GM23338 (cell line): ENCODE results near the gene CDC42BPG. TPM values are rescaled to one million over a fixed set of nuclear protein-coding genes. Genes with fewer than 3 reads are reported as not detected.

ENCODE experiments used
- ATAC-seq: fragments of 200-7000 bp; cut with Tn5 transposase; 3 replicates; pipeline ENCODE4 v1.9.1; 2020
- DNase-seq: peaks from one replicate; pipeline ENCODE4 v3.0.0-alpha.2; 2015; ENCODE audit warnings: low spot score
- H2AFZ ChIP-seq: fragments of 200-600 bp; sonication (generic); 2 replicates; pipeline ENCODE4 v1.8.0; 2016; ENCODE audit warnings: antibody characterized with exemption, mild to moderate bottlenecking, moderate library complexity
- H3F3A ChIP-seq: fragments of 200-600 bp; sonication (generic); replicated peaks from 2 replicates; pipeline ENCODE4 v1.8.0; 2017; ENCODE audit warnings: antibody characterized with exemption, mixed run types, low read depth
- H3K27ac ChIP-seq: fragments of 200-600 bp; sonication (generic); 2 replicates; pipeline ENCODE4 v1.6.1; 2016; ENCODE audit warnings: low read depth
- H3K27me3 ChIP-seq: fragments of 200-600 bp; sonication (generic); 2 replicates; pipeline ENCODE4 v1.8.0; 2016; ENCODE audit warnings: mild to moderate bottlenecking, mixed run types, moderate library complexity; ENCODE audit not compliant: insufficient read depth
- H3K36me3 ChIP-seq: fragments of 200-600 bp; sonication (generic); 2 replicates; pipeline ENCODE4 v1.8.0; 2016; ENCODE audit warnings: mild to moderate bottlenecking; ENCODE audit not compliant: insufficient read depth
- H3K4me1 ChIP-seq: fragments of 200-600 bp; sonication (generic); 2 replicates; pipeline ENCODE4 v1.8.0; 2016; ENCODE audit warnings: mild to moderate bottlenecking, moderate library complexity; ENCODE audit not compliant: insufficient read depth
- H3K4me2 ChIP-seq: fragments of 200-600 bp; sonication (generic); 2 replicates; pipeline ENCODE4 v1.7.1; 2017; ENCODE audit warnings: mixed run types
- H3K4me3 ChIP-seq: fragments of 200-600 bp; sonication (generic); 2 replicates; pipeline ENCODE4 v1.6.1; 2016; ENCODE audit warnings: mixed run types
- H3K79me2 ChIP-seq: fragments of 200-600 bp; sonication (generic); replicated peaks from 2 replicates; pipeline ENCODE4 v1.8.0; 2017; ENCODE audit warnings: mild to moderate bottlenecking; ENCODE audit not compliant: insufficient read depth
- H3K9me2 ChIP-seq: fragments of 200-600 bp; sonication (generic); 2 replicates; pipeline ENCODE4 v1.8.0; 2017; ENCODE audit not compliant: insufficient read depth
- H4K20me1 ChIP-seq: fragments of 200-600 bp; sonication (generic); replicated peaks from 2 replicates; pipeline ENCODE4 v1.8.0; 2017; ENCODE audit warnings: mild to moderate bottlenecking; ENCODE audit not compliant: insufficient read depth
- H3K27ac Mint-ChIP-seq: 2 replicates; pipeline ENCODE4 v1.8.0; 2020; ENCODE audit warnings: inconsistent platforms, mild to moderate bottlenecking, moderate library complexity, mixed read lengths
- H3K27me3 Mint-ChIP-seq: 3 replicates; pipeline ENCODE4 v1.8.0; 2022; ENCODE audit warnings: low read depth, mild to moderate bottlenecking, moderate library complexity, mixed read lengths, inconsistent platforms; ENCODE audit not compliant: insufficient read depth, poor library complexity
- H3K36me3 Mint-ChIP-seq: 3 replicates; pipeline ENCODE4 v1.8.0; 2021; ENCODE audit warnings: low read depth, mild to moderate bottlenecking, inconsistent platforms, moderate library complexity, mixed read lengths
- H3K4me1 Mint-ChIP-seq: 3 replicates; pipeline ENCODE4 v1.8.0; 2020; ENCODE audit warnings: mild to moderate bottlenecking, inconsistent platforms, mixed read lengths
- H3K4me3 Mint-ChIP-seq: 3 replicates; pipeline ENCODE4 v1.8.0; 2021; ENCODE audit warnings: moderate library complexity, mild to moderate bottlenecking, inconsistent platforms, mixed read lengths
- H3K9me3 Mint-ChIP-seq: 3 replicates; pipeline ENCODE4 v1.8.0; 2020; ENCODE audit warnings: moderate library complexity, mild to moderate bottlenecking, inconsistent platforms, mixed read lengths
- CREB1 ChIP-seq: fragments of 250-450 bp; sonication (Bioruptor Pico); IDR thresholded peaks from 2 replicates; pipeline ENCODE4 v1.5.0; 2020; ENCODE audit warnings: low read depth, mild to moderate bottlenecking, moderate library complexity
- EZH2 ChIP-seq: fragments of 200-600 bp; sonication (generic); IDR thresholded peaks from one replicate; pipeline ENCODE4 v1.8.0; 2017; ENCODE audit warnings: antibody characterized with exemption, mild to moderate bottlenecking, low read depth; ENCODE audit not compliant: unreplicated experiment
- EZH2phosphoT487 ChIP-seq: fragments of 200-600 bp; sonication (generic); IDR thresholded peaks from one replicate; pipeline ENCODE4 v1.8.1; 2018; ENCODE audit warnings: antibody characterized with exemption; ENCODE audit not compliant: unreplicated experiment
- NANOG ChIP-seq: IDR thresholded peaks from 2 replicates; pipeline ENCODE4 v1.6.1; 2016; ENCODE audit warnings: antibody characterized with exemption, borderline replicate concordance
- POLR2AphosphoS5 ChIP-seq: IDR thresholded peaks from 2 replicates; pipeline ENCODE4 v1.6.1; 2016; ENCODE audit warnings: antibody characterized with exemption, low read depth
- ZNF114 ChIP-seq: fragments of 250-450 bp; sonication (Bioruptor Pico); IDR thresholded peaks from 2 replicates; pipeline ENCODE4 v1.5.0; 2020; ENCODE audit warnings: mild to moderate bottlenecking, moderate library complexity
- ZNF331 ChIP-seq: fragments of 250-450 bp; sonication (Bioruptor Pico); IDR thresholded peaks from 2 replicates; pipeline ENCODE4 v1.5.0; 2020; ENCODE audit warnings: low read depth, mild to moderate bottlenecking, moderate library complexity
- ZNF462 ChIP-seq: fragments of 250-450 bp; sonication (Bioruptor Pico); IDR thresholded peaks from 2 replicates; pipeline ENCODE4 v1.5.0; 2020; ENCODE audit warnings: mild to moderate bottlenecking, moderate library complexity
- polyA plus RNA-seq: library from polyadenylated mRNA; unstranded; fragments of >200 nt; fragmentation: Nextera tagmentation; extraction: Ambion mirVana; gene quantifications from 2 replicates; pipeline ENCODE4 v1.2.1, GENCODE V29; 2016
- total RNA-seq: library from RNA; depleted of rRNA; stranded (reverse); fragments of >200 nt; shearing (Covaris generic); gene quantifications from 2 replicates; pipeline ENCODE4 v1.2.3, GENCODE V29; 2014

Gene CDC42BPG
- total and polyA plus RNA-seq, 2 experiments from 2014 or later = 2.3 to 11.6 TPM

- peaks cover 10% of the 10 kb centered on the region for H3K27me3 Mint-ChIP-seq
- H4K20me1 ChIP-seq = 0 out of 2 replicates have a peak, but pooled peaks cover 3% of the 10 kb centered on the region
- no peak overlapping the region for H3K27ac Mint-ChIP-seq
- H3K36me3 ChIP-seq = no peaks in the 10 kb centered on the region
- peaks cover 17% of the 10 kb centered on the region for H3K36me3 Mint-ChIP-seq
- peaks cover 8% of the 10 kb centered on the region; the same call in 1 of the 2 replicates for H3F3A ChIP-seq
- H2AFZ ChIP-seq = peak overlapping the region; percentile 76
- peak; percentile 5; the same call in 2 of the 3 replicates for ATAC-seq
- DNase-seq = peak; percentile 17
- no peaks in the 10 kb centered on the region for H3K9me2 ChIP-seq
- H3K4me3 Mint-ChIP-seq = peak overlapping the region; percentile 69
- peak overlapping the region; percentile 78 for H3K4me2 ChIP-seq
- no peak overlapping the region for H3K27ac ChIP-seq
- H3K27me3 ChIP-seq = no peaks in the 10 kb centered on the region
- no peaks in the 10 kb centered on the region for H3K79me2 ChIP-seq
- H3K4me3 ChIP-seq = peak overlapping the region; percentile 65
- H3K4me1 Mint-ChIP-seq = peaks cover 14% of the 10 kb centered on the region
- H3K9me3 Mint-ChIP-seq = no peaks in the 10 kb centered on the region
- no peak for TF ChIP-seq ZNF114 (CRISPR knock-in tag)
- TF ChIP-seq POLR2AphosphoS5 = no peak
- TF ChIP-seq ZNF331 (CRISPR knock-in tag) = no peak
- TF ChIP-seq EZH2 = no peak
- TF ChIP-seq ZNF462 (CRISPR knock-in tag) = no peak
- TF ChIP-seq CREB1 (CRISPR knock-in tag) = 0 out of 2 replicates have a peak, but pooled peaks have one; percentile 4
- no peak for TF ChIP-seq EZH2phosphoT487
- TF ChIP-seq NANOG = no peak
- H3K4me1 ChIP-seq = peaks cover 4% of the 10 kb centered on the region; the same call in 1 of the 2 replicates
Observed at GRCh38 chr11:64802370-64803157, 41.9 kb downstream of the CDC42BPG start.
